Esophagus squamous epithelium (tissue), 4 donors: ENCODE measurements around the gene KLC4.

ENCODE experiments used
- CTCF ChIP-seq, 6 experiments: fragments of 450-650 bp in 4 of 6; fragments of 200-600 bp in 2 of 6; sonication (generic) in 2 of 6; IDR thresholded peaks; one replicate each; pipeline ENCODE4 v1.5.1; 2016 to 2019; ENCODE audit warnings: antibody characterized with exemption in 6 of 6, mild to moderate bottlenecking in 4 of 6, moderate library complexity in 4 of 6
- POLR2A ChIP-seq, 4 donors: fragments of 450-650 bp; IDR thresholded peaks; one replicate each; pipeline ENCODE4 v1.6.1; 2017; ENCODE audit warnings: antibody characterized with exemption in 4 of 4, mild to moderate bottlenecking in 4 of 4, moderate library complexity in 3 of 4

- TF ChIP-seq CTCF (IDR thresholded peaks at IDR 0.05): no peak
- TF ChIP-seq POLR2A (IDR thresholded peaks at IDR 0.05): no peak
These were observed 33.2 kb downstream of the KLC4 start for GRCh38 chr6:43092635-43093034.
